Stimulated activated CD4-positive, alpha-beta T cell treated with anti-CD3 and anti-CD28 coated beads, Interleukin-2, amount 100 ng/mL, for 48 hours (primary cell): Measurements from ENCODE around the gene DEXI.
A peak's percentile ranks its signal among the peaks of the same experiment; 100 is the strongest.
"Not testable (repeated sequence)": the region's sequence is repeated elsewhere in the genome, so short reads cannot be mapped to it uniquely, and the experiment has no call there.

Experiments
- DNase-seq, 2 donors: peaks; one replicate each; pipeline ENCODE4 v3.0.0-alpha.2; 2020

DEXI gene

GRCh38 chr16:10941127-10941933 lies 938 bp downstream of the DEXI start:
- no peak for DNase-seq

DNA sequence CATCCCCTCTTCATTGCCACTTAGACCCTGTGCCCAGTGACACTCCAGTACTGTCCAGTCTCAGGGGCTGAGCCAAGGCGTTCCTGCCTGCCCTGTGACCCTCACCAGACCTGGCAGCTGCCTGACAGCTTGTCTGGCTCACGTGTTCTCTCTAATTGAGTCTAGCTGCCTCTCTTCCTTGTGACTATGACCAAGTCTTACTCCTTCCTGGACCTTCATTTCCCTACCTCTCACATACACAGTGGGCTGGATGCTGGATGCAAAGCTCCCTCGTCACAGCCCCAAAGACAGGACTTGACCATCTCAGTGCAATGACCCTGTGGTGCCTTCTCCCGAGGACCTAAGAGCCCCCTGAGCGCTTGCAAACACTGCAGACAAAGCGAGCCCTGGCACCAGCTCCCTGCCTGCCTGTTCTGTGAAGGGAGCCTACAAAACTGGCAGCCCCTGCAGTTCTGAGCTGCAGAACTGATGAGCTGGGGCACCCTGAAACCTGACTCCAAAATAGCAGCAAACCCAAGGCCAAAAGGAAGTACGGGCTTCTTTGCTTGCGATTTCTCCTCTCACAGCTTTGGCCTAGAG lies 1.7 kb downstream of the DEXI start:
- no peak for DNase-seq

DNA sequence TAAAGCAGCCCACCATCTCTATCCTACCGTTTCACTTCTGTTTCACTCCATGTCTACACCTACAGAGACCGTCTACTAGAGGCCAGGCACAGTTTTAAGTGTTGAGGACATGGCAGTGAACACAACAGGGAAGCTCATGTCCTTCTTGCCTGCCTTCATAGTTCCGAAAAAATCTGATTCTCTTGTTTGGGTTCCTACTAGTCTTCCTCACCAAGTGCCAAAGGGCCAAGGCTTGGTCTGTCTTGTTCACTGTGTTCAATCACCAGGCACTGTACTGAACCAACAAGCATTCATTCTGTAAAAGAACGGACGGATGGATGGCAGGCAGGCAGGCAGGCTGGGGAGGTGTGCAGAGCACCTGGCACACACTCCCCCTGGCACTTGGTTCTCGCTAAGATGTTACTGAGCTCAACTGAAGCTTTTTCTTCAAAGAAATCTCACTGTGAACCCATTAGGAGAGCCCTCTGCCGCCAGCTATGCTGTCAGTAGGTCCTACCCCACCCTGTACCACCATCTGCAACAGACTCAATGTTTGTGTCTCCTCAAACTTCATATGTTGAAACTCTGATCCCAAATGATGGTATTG lies 2.5 kb downstream of the DEXI start:
- DNase-seq: no peak

- no peak for DNase-seq
These were observed 3.2 kb downstream of the DEXI start for GRCh38 chr16:10938796-10939648.

GRCh38 chr16:10938321-10938720 lies 3.9 kb downstream of the DEXI start:
- DNase-seq: peak in 1 of 2 donors; percentile 30

- no peak for DNase-seq
These were observed 5.0 kb downstream of the DEXI start for GRCh38 chr16:10937068-10937859.

DNA sequence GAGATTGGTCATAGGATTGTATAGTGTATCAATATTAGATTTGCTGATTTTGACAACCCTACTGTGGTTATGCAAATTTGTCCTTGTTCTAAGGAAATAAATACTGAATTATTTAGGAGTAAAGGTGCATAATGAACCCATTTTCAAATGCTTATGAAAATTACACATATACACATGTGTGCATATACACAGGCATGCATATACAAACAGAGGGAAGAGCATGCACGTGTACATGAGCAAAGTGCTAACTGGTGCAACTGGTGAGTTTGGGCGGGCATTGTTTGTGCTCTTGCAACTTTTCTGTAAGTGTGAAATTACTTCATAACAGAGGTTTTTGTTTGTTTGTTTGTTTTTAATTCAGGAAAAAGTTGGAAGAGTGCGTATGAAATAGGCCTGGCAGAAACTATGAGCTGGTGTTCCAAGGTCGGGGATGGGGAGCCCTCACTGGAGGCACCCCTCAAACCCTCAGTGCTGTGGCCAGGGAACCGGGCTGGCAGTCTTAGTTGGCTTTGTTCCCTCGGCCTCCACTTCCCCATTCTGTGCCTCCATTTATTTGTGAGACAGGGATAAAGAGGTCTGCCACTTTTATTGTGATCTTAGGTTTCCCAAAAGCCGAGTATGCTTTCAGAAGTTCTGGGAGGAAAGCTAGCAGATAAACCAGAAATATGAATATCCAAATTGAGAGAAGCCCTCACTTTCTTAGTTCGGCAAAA lies 5.8 kb downstream of the DEXI start:
- no peak for DNase-seq

DNA sequence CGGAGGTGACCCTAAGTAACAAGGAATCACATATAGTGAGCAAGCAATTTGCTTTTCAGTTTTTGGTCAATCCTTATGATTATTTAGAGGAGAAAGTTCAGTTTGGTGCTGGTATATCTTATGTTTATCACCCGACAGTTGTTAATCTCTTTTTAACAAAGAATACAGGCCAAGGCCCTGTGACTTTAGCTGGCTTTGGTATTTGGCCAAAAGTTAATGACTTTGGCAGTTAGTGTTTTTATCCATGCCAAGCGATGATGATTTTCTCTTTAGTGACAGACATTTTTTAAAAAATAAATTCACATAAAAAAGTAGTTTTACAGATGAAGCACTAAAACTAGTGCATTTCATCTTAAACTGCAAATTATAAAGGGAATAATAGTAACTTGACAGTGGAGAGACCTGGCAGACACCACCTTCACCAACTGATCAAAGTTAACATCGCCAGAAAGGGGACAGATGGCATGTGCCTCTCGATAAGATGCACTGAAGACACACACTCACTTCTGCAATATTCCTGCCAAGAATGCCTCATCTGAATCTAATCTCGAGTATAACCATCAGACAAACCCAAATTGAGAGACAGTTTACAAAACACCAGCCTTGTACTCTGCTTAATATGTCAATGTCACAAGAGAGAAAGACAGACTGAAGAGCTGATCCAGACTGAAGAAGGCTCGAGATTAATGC lies 6.9 kb downstream of the DEXI start:
- DNase-seq: no peak

DNA sequence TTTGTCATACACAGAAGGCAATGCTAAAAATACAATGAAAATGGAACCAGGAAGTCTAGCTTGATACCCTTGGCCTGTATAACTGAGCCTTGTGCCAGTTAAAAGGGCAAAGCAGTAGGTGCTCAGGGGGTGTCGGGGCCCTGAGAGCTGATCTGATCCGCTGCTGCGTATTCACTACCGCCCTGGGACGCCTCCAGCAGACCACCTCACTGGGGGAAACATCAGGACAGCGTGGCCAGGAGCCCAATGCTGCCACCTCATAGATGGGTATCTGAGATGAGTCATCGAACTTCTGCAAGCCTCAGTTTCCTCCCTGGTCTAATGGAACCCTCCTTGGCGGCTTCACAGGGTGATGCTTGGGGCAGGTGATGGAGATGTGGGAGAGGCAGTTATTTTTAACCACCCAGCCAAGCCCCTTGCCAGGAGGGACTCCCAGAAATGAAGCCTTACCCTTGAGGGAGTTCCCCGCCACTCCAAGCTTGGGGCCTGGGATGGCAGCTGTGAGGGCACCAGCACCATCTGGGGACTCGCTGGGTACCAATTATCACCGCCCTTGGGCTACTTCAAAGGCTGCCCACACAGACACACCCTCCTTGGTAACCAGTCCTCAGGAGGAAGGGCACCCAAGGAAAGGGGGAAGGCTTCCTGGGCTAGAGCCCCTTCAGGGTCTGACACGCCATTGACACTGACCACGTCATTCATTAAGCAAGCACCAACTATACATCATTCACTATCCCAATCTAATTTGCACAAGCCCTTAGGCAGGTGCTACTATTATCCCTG lies 7.8 kb downstream of the DEXI start:
- DNase-seq: no peak

DNA sequence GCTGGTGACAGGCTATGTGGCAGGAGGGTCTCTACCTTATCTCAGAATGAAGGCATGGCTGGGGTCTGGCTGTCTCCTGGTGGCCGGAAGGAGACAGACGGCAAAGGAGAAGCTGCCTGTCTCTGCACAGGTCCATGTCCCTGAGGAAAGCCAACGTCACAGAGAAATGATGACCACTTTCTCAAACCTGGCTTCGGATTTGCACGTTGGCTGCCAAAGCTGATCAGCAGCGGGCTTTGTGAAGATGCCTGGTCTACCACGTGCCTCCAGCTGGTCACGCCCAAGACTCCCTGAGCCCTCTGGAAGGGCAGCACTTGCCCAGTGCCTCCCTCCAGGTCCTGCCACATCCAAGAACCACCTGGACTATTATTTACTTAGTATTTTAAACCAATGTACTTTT lies 8.4 kb downstream of the DEXI start:
- no peak for DNase-seq

GRCh38 chr16:10932959-10933710 lies 9.1 kb downstream of the DEXI start:
- no peak for DNase-seq

- DNase-seq: no peak
These were observed 10.2 kb downstream of the DEXI start for GRCh38 chr16:10931977-10932632.

GRCh38 chr16:10931134-10931533 lies 11.1 kb downstream of the DEXI start:
- no peak for DNase-seq

- no peak for DNase-seq
These were observed 11.5 kb downstream of the DEXI start for GRCh38 chr16:10930755-10931093.

DNA sequence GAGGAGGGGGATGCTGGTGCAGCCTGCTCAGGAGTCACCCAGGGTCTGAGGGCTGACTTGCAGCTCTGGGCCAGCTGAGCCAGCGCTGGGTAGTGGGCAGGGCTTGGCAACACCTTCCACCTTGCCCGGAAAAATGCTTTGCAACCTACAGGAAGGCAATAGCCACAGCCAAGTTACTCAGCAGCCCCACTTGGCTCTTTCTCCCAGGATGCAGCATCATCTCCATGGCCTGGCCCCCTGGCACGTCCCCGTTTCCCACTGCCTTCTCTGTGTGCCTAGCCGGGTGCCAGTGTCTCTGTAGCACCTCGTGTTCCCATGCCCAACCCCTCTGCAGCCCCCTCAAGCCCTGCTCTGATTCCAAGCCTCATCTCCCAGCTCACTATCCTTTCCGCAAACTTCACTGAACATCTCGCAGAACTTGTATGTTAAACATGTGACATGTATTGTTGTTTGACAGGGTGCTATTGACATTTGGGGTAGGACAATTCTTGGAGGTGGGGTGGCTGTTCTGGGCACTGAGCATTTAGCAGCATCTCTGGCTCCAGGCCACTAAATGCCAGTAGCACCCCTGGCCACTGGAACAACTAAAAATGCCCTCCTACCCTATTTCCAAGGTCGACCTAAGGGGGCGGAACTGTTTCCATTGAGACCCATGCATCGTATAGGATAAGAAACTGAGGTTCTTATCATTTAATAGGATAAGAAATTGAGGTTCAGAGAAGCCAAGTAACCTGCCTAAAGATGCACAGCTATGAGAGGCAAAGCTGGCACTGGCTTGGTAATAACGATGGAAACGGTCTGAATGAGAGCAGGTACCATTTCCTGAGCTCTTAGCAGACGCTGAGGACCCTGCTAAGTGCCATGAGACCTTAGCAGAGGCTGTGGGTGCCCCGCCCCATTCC lies 12.2 kb downstream of the DEXI start:
- no peak for DNase-seq

DNA sequence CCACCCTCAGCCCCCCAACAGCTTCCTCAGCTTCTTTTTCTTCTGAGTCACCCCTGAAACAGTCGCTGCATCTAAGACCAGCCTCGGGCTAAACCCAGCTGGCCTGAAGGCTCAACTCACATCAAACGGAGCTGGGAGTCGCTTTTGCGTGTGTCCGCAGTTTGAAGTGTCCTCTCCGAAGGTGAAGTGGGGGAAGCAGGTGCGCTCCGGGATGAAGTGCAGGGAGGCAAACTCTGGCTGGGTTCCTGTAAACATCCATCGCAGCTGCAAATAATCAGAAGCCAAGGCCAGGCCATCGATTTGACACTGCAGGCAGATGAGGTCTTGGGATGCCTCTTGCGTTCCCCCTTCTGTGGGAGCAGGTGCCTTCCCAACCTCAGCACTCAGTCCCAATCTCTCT lies 13.2 kb downstream of the DEXI start:
- DNase-seq: not testable (repeated sequence)

GRCh38 chr16:10927497-10928112 lies 14.7 kb downstream of the DEXI start:
- no peak for DNase-seq

DNA sequence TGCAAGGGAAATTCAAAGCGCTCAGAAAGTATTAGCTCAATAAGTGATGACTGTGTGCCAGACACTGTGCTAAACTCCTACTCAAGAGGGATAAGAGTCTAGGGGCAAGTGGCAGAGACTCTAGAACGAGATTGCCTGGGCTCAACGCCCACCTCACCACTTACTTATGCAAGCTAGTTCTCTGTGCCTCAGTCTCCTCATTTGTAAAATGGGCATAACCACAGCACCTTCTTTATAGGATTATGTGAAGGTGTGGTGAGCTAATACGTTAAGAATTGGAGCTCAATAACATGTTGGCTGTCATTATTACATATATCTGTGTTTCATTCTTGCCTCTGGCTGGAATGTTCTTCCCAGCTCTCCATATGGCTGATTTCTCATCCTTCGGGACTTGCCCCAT lies 15.4 kb downstream of the DEXI start:
- DNase-seq: no peak
